ENCODE results near the gene SSBP3. TPM values are rescaled to one million over a fixed set of nuclear protein-coding genes. Genes with fewer than 3 reads are reported as not detected.
A peak's percentile ranks its signal among the peaks of the same experiment; 100 is the strongest.
"Not testable (repeated sequence)": the region's sequence is repeated elsewhere in the genome, so short reads cannot be mapped to it uniquely, and the experiment has no call there.

The SSBP3 gene
- 26.2 and 26.5 TPM in 2 replicates for total RNA-seq (2021)
- percentile 55 among the genes with signal in this experiment for Bru-seq, nascent RNA
- percentile 51 among the genes with signal in this experiment for BruChase-seq, experiment 1, labeled RNA remaining after a 2-hour chase
- percentile 49 among the genes with signal in this experiment for BruChase-seq, experiment 2, labeled RNA remaining after a 6-hour chase
- long read RNA-seq, partial matches to known transcripts: 2 of 10 reads
- long read RNA-seq, other reads (novel, unspliced or antisense): 5 of 10 reads

DNA sequence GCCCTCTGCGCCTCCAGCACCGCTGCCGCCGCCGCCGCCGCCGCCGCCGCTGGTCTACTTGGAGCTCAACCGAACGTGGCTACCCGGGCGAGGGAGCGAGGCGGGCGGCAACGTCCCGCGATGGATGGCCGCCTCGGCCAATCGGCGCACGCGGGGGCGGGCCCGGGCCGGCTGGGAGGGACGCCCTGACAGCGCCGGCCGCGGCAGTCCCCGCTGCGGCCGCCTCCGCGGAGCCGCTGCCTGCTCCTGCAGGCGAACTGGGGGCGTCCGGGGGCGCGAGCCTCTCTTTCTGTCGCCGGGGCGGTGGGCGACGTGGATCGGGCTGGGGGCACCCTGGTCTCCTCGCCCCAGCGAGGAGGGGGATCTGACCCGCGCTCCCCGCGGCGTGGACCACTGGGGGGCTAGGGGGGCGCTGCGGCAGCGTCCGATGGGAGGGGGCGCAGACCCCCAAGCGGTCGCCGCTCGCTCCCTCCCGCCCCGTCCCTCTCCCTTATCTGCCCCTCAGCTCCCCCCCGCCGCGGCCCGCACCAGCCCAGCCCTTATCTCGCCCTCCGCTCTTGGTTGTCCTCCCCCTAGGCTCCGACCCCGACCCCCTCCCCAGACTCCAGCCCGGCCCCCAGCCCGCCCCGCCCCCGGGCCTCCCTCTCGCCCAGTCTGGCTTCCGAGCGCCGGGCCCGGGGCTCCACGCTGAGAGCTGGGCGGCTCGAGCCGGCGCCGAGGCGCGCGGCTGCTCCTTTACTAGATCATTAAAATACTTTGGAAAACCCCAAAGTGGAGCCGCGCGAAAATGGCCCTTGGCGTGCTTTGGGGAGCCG, at the start of gene SSBP3:
Gene SSBP3, minus strand, starts transcription at position 56 of the 815 bp plus-strand sequence.
- ChIA-PET POLR2A (ENCODE audit: unreplicated experiment) (interaction anchor here (0.6 to 0.7 kb wide), 2 partner anchors 154 to 161 kb away, joined by 3 to 8 read pairs; no protein-coding TSS in a partner anchor), CTCF (interaction anchor here (0.6 to 1.8 kb wide), 5 partner anchors 28 to 338 kb away, joined by 3 to 15 read pairs (median 6); no protein-coding TSS in a partner anchor)
- Histone ChIP-seq H3K27ac (no peak within 1 kb of the TSS), H3K4me2 (peak within 1 kb of the TSS; percentile 95), H3K9me2 (ENCODE audit: insufficient read depth) (no peaks in the 10 kb centered on the region), H4K20me1 (ENCODE audit: insufficient read depth) (no peaks in the 10 kb centered on the region), H3K36me3 (ENCODE audit: low read depth) (no peaks in the 10 kb centered on the region), H3K4me1 (replicated peaks; ENCODE audit: insufficient read depth) (peaks cover 22% of the 10 kb centered on the region), H2AFZ (peak within 1 kb of the TSS; percentile 84), H3K9me3 (ENCODE audit: insufficient read depth, low read depth) (no peaks in the 10 kb centered on the region), H3K4me3 (peak within 1 kb of the TSS; percentile 61), H3K27me3 (ENCODE audit: insufficient read depth, low read depth) (no peaks in the 10 kb centered on the region), H3K79me2 (ENCODE audit: low read depth) (no peaks in the 10 kb centered on the region), H3F3A (ENCODE audit: insufficient read depth, low read depth) (peaks cover 25% of the 10 kb centered on the region)
- TF ChIP-seq CTCF (conservative IDR thresholded peaks at IDR 0.05) (no peak), EZH2 (IDR thresholded peaks at IDR 0.05; ENCODE audit: low read depth) (no peak)
- no TSS peak for BruUV-seq (replicated peaks)
- intact Hi-C loops (cut with micrococcal nuclease; ENCODE audit: unreplicated experiment): loop anchor here (1.0 to 10.0 kb wide), 8 partner anchors 82 to 396 kb away; partner anchors contain the start of genes TCEANC2, TMEM59 and TTC22
- DNase-seq: peak; percentile 76 to 97

DNA sequence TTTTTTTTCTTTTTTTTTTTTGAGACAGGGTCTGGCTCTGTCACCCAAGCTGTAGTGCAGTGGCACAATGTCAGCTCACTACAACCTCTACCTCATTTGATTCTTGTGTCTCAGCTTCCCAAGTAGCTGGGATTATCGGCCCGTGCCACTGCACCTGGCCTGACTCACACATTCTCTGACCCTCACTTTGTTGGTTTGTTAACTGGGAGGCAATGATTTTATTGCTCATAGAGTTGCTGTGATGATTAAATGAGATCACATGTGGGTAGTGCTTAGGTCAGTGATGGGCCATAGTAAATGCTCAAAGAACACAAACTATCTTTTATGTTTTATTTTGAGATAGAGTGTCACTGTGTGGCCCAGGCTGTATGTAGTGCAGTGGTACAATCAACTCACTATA, 47.3 kb upstream of the SSBP3 start:
- H3K27ac ChIP-seq: no peak overlapping the region
- no peaks in the 10 kb centered on the region for H3K36me3 ChIP-seq (ENCODE audit: low read depth)
- TF ChIP-seq EZH2 (IDR thresholded peaks at IDR 0.05; ENCODE audit: low read depth) (no peak), CTCF (conservative IDR thresholded peaks at IDR 0.05) (no peak)
- ChIA-PET POLR2A (ENCODE audit: unreplicated experiment) (no interaction called here), CTCF (no interaction called here)
- no peaks in the 10 kb centered on the region for H3K27me3 ChIP-seq (ENCODE audit: insufficient read depth, low read depth)
- no peak for DNase-seq
- H3K4me2 ChIP-seq: no peak overlapping the region
- intact Hi-C loops (cut with micrococcal nuclease; ENCODE audit: unreplicated experiment): no loop called here
- H3F3A ChIP-seq (ENCODE audit: insufficient read depth, low read depth): no peaks in the 10 kb centered on the region
- H4K20me1 ChIP-seq (ENCODE audit: insufficient read depth): no peaks in the 10 kb centered on the region
- no peak overlapping the region for H3K4me3 ChIP-seq
- H3K9me3 ChIP-seq (ENCODE audit: insufficient read depth, low read depth): no peaks in the 10 kb centered on the region
- BruUV-seq (replicated peaks): no TSS peak
- no peaks in the 10 kb centered on the region for H3K9me2 ChIP-seq (ENCODE audit: insufficient read depth)
- no peaks in the 10 kb centered on the region for H3K79me2 ChIP-seq (ENCODE audit: low read depth)
- no peak overlapping the region for H2AFZ ChIP-seq
- no peaks in the 10 kb centered on the region for H3K4me1 ChIP-seq (replicated peaks; ENCODE audit: insufficient read depth)

DNA sequence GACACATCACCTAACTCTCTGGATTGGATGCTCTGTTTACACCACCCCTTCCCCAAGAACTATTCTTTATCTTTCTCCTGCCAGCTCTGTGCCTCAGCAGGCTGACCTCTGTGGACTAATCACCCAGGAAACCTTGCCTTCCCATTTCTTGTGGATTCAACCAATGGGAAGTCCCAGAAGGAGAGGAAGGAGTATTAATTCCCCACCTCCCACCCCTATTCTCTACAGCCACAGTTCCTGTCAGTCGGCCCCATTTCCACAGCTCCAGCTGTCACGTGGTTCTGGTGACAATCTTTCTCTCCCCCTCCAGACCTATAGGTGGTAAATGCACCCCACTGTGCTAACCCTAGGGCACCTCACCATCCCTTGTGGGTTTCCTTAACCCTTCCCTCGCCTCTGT, 46.8 kb upstream of the SSBP3 start:
- Histone ChIP-seq H3K9me3 (ENCODE audit: insufficient read depth, low read depth) (no peaks in the 10 kb centered on the region), H3K36me3 (ENCODE audit: low read depth) (no peaks in the 10 kb centered on the region), H3F3A (ENCODE audit: insufficient read depth, low read depth) (no peaks in the 10 kb centered on the region), H3K79me2 (ENCODE audit: low read depth) (no peaks in the 10 kb centered on the region), H3K27me3 (ENCODE audit: insufficient read depth, low read depth) (no peaks in the 10 kb centered on the region), H3K4me2 (no peak overlapping the region), H3K27ac (no peak overlapping the region), H3K4me3 (no peak overlapping the region), H3K4me1 (replicated peaks; ENCODE audit: insufficient read depth) (no peaks in the 10 kb centered on the region), H3K9me2 (ENCODE audit: insufficient read depth) (no peaks in the 10 kb centered on the region), H4K20me1 (ENCODE audit: insufficient read depth) (no peaks in the 10 kb centered on the region), H2AFZ (no peak overlapping the region)
- no peak for TF ChIP-seq EZH2 (IDR thresholded peaks at IDR 0.05; ENCODE audit: low read depth)
- TF ChIP-seq CTCF (conservative IDR thresholded peaks at IDR 0.05): no peak
- intact Hi-C loops (cut with micrococcal nuclease; ENCODE audit: unreplicated experiment): no loop called here
- BruUV-seq (replicated peaks): no TSS peak
- ChIA-PET POLR2A (ENCODE audit: unreplicated experiment) (no interaction called here), CTCF (no interaction called here)
- DNase-seq: no peak

- H3K79me2 ChIP-seq (ENCODE audit: low read depth); intact Hi-C loops (cut with micrococcal nuclease; ENCODE audit: unreplicated experiment); H3K4me1 ChIP-seq (replicated peaks; ENCODE audit: insufficient read depth); H3K4me3 ChIP-seq; H3F3A ChIP-seq (ENCODE audit: insufficient read depth, low read depth); H3K36me3 ChIP-seq (ENCODE audit: low read depth); H3K27me3 ChIP-seq (ENCODE audit: insufficient read depth, low read depth); CTCF ChIA-PET; H3K9me2 ChIP-seq (ENCODE audit: insufficient read depth); DNase-seq; H3K27ac ChIP-seq; H3K9me3 ChIP-seq (ENCODE audit: insufficient read depth, low read depth); H4K20me1 ChIP-seq (ENCODE audit: insufficient read depth); BruUV-seq (replicated peaks); H2AFZ ChIP-seq; POLR2A ChIA-PET (ENCODE audit: unreplicated experiment); H3K4me2 ChIP-seq: not testable (repeated sequence)
These were observed 43.2 kb upstream of the SSBP3 start for GRCh38 chr1:54449431-54449830.

GRCh38 chr1:54448801-54449200, 42.6 kb upstream of the SSBP3 start:
- BruUV-seq (replicated peaks); POLR2A ChIA-PET (ENCODE audit: unreplicated experiment): not testable (repeated sequence)

More at GRCh38 chr1:54448801-54449200, 42.6 kb upstream of the SSBP3 start:
- H3F3A ChIP-seq (ENCODE audit: insufficient read depth, low read depth); H3K36me3 ChIP-seq (ENCODE audit: low read depth); H3K27ac ChIP-seq; intact Hi-C loops (cut with micrococcal nuclease; ENCODE audit: unreplicated experiment); H3K79me2 ChIP-seq (ENCODE audit: low read depth); H3K4me2 ChIP-seq; CTCF ChIA-PET; H2AFZ ChIP-seq; H3K27me3 ChIP-seq (ENCODE audit: insufficient read depth, low read depth); H3K9me3 ChIP-seq (ENCODE audit: insufficient read depth, low read depth); DNase-seq; H3K4me3 ChIP-seq; H3K9me2 ChIP-seq (ENCODE audit: insufficient read depth); H4K20me1 ChIP-seq (ENCODE audit: insufficient read depth); H3K4me1 ChIP-seq (replicated peaks; ENCODE audit: insufficient read depth): not testable (repeated sequence)
